ENCODE data around the gene USP20. TPM values are rescaled to one million over a fixed set of nuclear protein-coding genes. Genes with fewer than 3 reads are reported as not detected.

The USP20 gene
- total RNA-seq, 1 donor from 2014 or later, result 10.8 TPM

GRCh38 chr9:129858167-129858962, 23.1 kb downstream of the USP20 start:
- Mint-ChIP-seq H3K27ac (no peak overlapping the region), H3K4me1 (no peaks in the 10 kb centered on the region), H3K27me3 (ENCODE audit: insufficient read depth, low read depth) (no peaks in the 10 kb centered on the region), H3K9me3 (no peaks in the 10 kb centered on the region), H3K4me3 (no peak overlapping the region), H3K36me3 (peaks cover 13% of the 10 kb centered on the region)
- no peak for DNase-seq (ENCODE audit: low spot score)
- Histone ChIP-seq H3K9ac (no peak overlapping the region), H3K79me2 (ENCODE audit: low read depth) (no peaks in the 10 kb centered on the region), H3K4me1 (no peaks in the 10 kb centered on the region), H3K27ac (no peak overlapping the region), H3K36me3 (no peaks in the 10 kb centered on the region), H4K20me1 (ENCODE audit: low read depth) (no peaks in the 10 kb centered on the region), H3F3A (ENCODE audit: low read depth) (no peaks in the 10 kb centered on the region), H3K4me2 (no peak overlapping the region), H3K27me3 (no peaks in the 10 kb centered on the region), H2AFZ (replicated peaks) (no peak overlapping the region), H3K4me3 (no peak overlapping the region), H3K9me3 (ENCODE audit: low read depth) (no peaks in the 10 kb centered on the region)
- no peak for TF ChIP-seq EZH2 (IDR thresholded peaks at IDR 0.05)

- H3K36me3 ChIP-seq, result no peaks in the 10 kb centered on the region
- H3K4me3 Mint-ChIP-seq, result no peak overlapping the region
- H3K9me3 Mint-ChIP-seq, result no peaks in the 10 kb centered on the region
These were observed 25.6 kb downstream of the USP20 start for GRCh38 chr9:129860653-129861446.

GRCh38 chr9:129861447-129861827, 26.2 kb downstream of the USP20 start:
- no peaks in the 10 kb centered on the region for H3F3A ChIP-seq (ENCODE audit: low read depth)
- no peak overlapping the region for H3K27ac ChIP-seq
- H3K27ac Mint-ChIP-seq, result no peak overlapping the region
- H3K27me3 ChIP-seq, result no peaks in the 10 kb centered on the region
- no peak overlapping the region for H3K4me3 Mint-ChIP-seq
- H3K4me2 ChIP-seq, result no peak overlapping the region
- no peak overlapping the region for H3K4me3 ChIP-seq
- no peaks in the 10 kb centered on the region for H3K9me3 ChIP-seq (ENCODE audit: low read depth)
- H3K4me1 Mint-ChIP-seq, result no peaks in the 10 kb centered on the region
- no peaks in the 10 kb centered on the region for H4K20me1 ChIP-seq (ENCODE audit: low read depth)
- H3K36me3 ChIP-seq, result no peaks in the 10 kb centered on the region
- H3K4me1 ChIP-seq, result no peaks in the 10 kb centered on the region
- no peaks in the 10 kb centered on the region for H3K9me3 Mint-ChIP-seq
- TF ChIP-seq, protein P1, sequence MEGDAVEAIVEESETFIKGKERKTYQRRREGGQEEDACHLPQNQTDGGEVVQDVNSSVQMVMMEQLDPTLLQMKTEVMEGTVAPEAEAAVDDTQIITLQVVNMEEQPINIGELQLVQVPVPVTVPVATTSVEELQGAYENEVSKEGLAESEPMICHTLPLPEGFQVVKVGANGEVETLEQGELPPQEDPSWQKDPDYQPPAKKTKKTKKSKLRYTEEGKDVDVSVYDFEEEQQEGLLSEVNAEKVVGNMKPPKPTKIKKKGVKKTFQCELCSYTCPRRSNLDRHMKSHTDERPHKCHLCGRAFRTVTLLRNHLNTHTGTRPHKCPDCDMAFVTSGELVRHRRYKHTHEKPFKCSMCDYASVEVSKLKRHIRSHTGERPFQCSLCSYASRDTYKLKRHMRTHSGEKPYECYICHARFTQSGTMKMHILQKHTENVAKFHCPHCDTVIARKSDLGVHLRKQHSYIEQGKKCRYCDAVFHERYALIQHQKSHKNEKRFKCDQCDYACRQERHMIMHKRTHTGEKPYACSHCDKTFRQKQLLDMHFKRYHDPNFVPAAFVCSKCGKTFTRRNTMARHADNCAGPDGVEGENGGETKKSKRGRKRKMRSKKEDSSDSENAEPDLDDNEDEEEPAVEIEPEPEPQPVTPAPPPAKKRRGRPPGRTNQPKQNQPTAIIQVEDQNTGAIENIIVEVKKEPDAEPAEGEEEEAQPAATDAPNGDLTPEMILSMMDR (IDR thresholded peaks at IDR 0.05), result no peak
- no peak for TF ChIP-seq EZH2phosphoT487 (IDR thresholded peaks at IDR 0.05)
- TF ChIP-seq EZH2 (IDR thresholded peaks at IDR 0.05), result no peak
- H2AFZ ChIP-seq (replicated peaks), result no peak overlapping the region
- H3K9ac ChIP-seq, result no peak overlapping the region
- H3K27me3 Mint-ChIP-seq (ENCODE audit: insufficient read depth, low read depth), result peaks cover 2% of the 10 kb centered on the region
- no peaks in the 10 kb centered on the region for H3K79me2 ChIP-seq (ENCODE audit: low read depth)
- no peak for DNase-seq (ENCODE audit: low spot score)
- peaks cover 11% of the 10 kb centered on the region for H3K36me3 Mint-ChIP-seq

More at GRCh38 chr9:129860653-129861446, 25.6 kb downstream of the USP20 start:
- no peaks in the 10 kb centered on the region for H3K4me1 ChIP-seq
- H3K4me2 ChIP-seq, result no peak overlapping the region
- H3K27ac Mint-ChIP-seq, result no peak overlapping the region
- no peak overlapping the region for H2AFZ ChIP-seq (replicated peaks)
- H3K4me1 Mint-ChIP-seq, result no peaks in the 10 kb centered on the region
- no peak overlapping the region for H3K27ac ChIP-seq
- H3K79me2 ChIP-seq (ENCODE audit: low read depth), result no peaks in the 10 kb centered on the region
- H3K36me3 Mint-ChIP-seq, result peaks cover 10% of the 10 kb centered on the region
- no peak overlapping the region for H3K9ac ChIP-seq
- TF ChIP-seq EZH2phosphoT487 (IDR thresholded peaks at IDR 0.05) (no peak), EZH2 (IDR thresholded peaks at IDR 0.05) (no peak)
- TF ChIP-seq, protein P1 (IDR thresholded peaks at IDR 0.05), result no peak
- H3K9me3 ChIP-seq (ENCODE audit: low read depth), result no peaks in the 10 kb centered on the region
- no peaks in the 10 kb centered on the region for H3K27me3 ChIP-seq
- H3F3A ChIP-seq (ENCODE audit: low read depth), result no peaks in the 10 kb centered on the region
- H4K20me1 ChIP-seq (ENCODE audit: low read depth), result no peaks in the 10 kb centered on the region
- DNase-seq (ENCODE audit: low spot score), result no peak
- no peaks in the 10 kb centered on the region for H3K27me3 Mint-ChIP-seq (ENCODE audit: insufficient read depth, low read depth)
- no peak overlapping the region for H3K4me3 ChIP-seq

Measured in neural progenitor cell (in vitro differentiated cells).